Loucy (cell line): Measurements from ENCODE around the gene CENPB.

Experiments
- H2AFZ ChIP-seq: fragments of 200-600 bp; sonication (generic); 2 replicates; pipeline ENCODE4 v1.6.0; 2016; ENCODE audit warnings: antibody characterized with exemption, mild to moderate bottlenecking, low read length, moderate library complexity
- H3F3A ChIP-seq: fragments of 200-600 bp; 2 replicates; pipeline ENCODE4 v1.6.0; 2016; ENCODE audit warnings: antibody characterized with exemption, low read depth, mild to moderate bottlenecking
- H3K27me3 ChIP-seq: fragments of 200-600 bp; sonication (generic); 2 replicates; pipeline ENCODE4 v1.6.1; 2014; ENCODE audit warnings: low read length, mild to moderate bottlenecking; ENCODE audit not compliant: insufficient read depth, poor library complexity, severe bottlenecking
- H3K36me3 ChIP-seq: fragments of 200-600 bp; sonication (generic); 2 replicates; pipeline ENCODE4 v1.6.1; 2016; ENCODE audit warnings: low read length; ENCODE audit not compliant: insufficient read depth
- H3K4me1 ChIP-seq: fragments of 200-600 bp; sonication (generic); 2 replicates; pipeline ENCODE4 v1.5.1; 2014; ENCODE audit warnings: low read length, mild to moderate bottlenecking; ENCODE audit not compliant: insufficient read depth, poor library complexity, severe bottlenecking
- H3K4me2 ChIP-seq: fragments of 200-600 bp; sonication (generic); 2 replicates; pipeline ENCODE4 v1.6.0; 2014; ENCODE audit warnings: antibody characterized with exemption, low read length, low read depth, mild to moderate bottlenecking; ENCODE audit not compliant: poor library complexity, severe bottlenecking
- H3K4me3 ChIP-seq: fragments of 200-600 bp; sonication (generic); 2 replicates; pipeline ENCODE4 v1.5.1; 2014; ENCODE audit warnings: low read length, mild to moderate bottlenecking, mixed read lengths; ENCODE audit not compliant: poor library complexity, severe bottlenecking
- H3K79me2 ChIP-seq: fragments of 200-600 bp; sonication (generic); 2 replicates; pipeline ENCODE4 v1.6.1; 2014; ENCODE audit warnings: low read length; ENCODE audit not compliant: insufficient read depth
- H3K9ac ChIP-seq: fragments of 200-600 bp; sonication (generic); 2 replicates; pipeline ENCODE4 v1.6.0; 2014; ENCODE audit warnings: mild to moderate bottlenecking, low read depth, low read length, moderate library complexity; ENCODE audit not compliant: poor library complexity, severe bottlenecking
- H3K9me2 ChIP-seq: fragments of 200-600 bp; sonication (generic); replicated peaks from 2 replicates; pipeline ENCODE4 v1.6.1; 2016; ENCODE audit warnings: low read depth, low read length, mixed read lengths
- H3K9me3 ChIP-seq: fragments of 200-600 bp; sonication (generic); 2 replicates; pipeline ENCODE4 v1.6.1; 2014; ENCODE audit warnings: mild to moderate bottlenecking, antibody characterized with exemption, low read length, low read depth; ENCODE audit not compliant: insufficient read depth
- H4K20me1 ChIP-seq: fragments of 200-600 bp; sonication (generic); 2 replicates; pipeline ENCODE4 v1.6.0; 2014; ENCODE audit warnings: antibody characterized with exemption, low read length, mild to moderate bottlenecking; ENCODE audit not compliant: insufficient read depth, poor library complexity, severe bottlenecking
- CTCF ChIP-seq: fragments of 200-600 bp; sonication (generic); conservative IDR thresholded peaks from 2 replicates; pipeline ENCODE4 v1.5.1; 2014; ENCODE audit warnings: mild to moderate bottlenecking, antibody characterized with exemption, low read length
- EZH2phosphoT487 ChIP-seq: fragments of 200-600 bp; IDR thresholded peaks from 2 replicates; pipeline ENCODE4 v1.6.1; 2018; ENCODE audit warnings: antibody characterized with exemption, mild to moderate bottlenecking, moderate library complexity, borderline replicate concordance

The CENPB gene

GRCh38 chr20:3823881-3824280, 37.3 kb upstream of the CENPB start:
- H3K36me3 ChIP-seq: no peaks in the 10 kb centered on the region
- H3K4me3 ChIP-seq: no peak overlapping the region
- H3K9me2 ChIP-seq: no peaks in the 10 kb centered on the region
- peaks cover 23% of the 10 kb centered on the region for H3K4me1 ChIP-seq
- no peak overlapping the region for H2AFZ ChIP-seq
- peaks cover 15% of the 10 kb centered on the region for H3K79me2 ChIP-seq
- TF ChIP-seq CTCF (no peak), EZH2phosphoT487 (no peak)
- H3F3A ChIP-seq: no peaks in the 10 kb centered on the region
- no peak overlapping the region for H3K9ac ChIP-seq
- no peak overlapping the region for H3K4me2 ChIP-seq
- H3K27me3 ChIP-seq: no peaks in the 10 kb centered on the region
- H3K9me3 ChIP-seq: no peaks in the 10 kb centered on the region
- no peaks in the 10 kb centered on the region for H4K20me1 ChIP-seq

GRCh38 chr20:3821996-3822395, 35.5 kb upstream of the CENPB start:
- peaks cover 32% of the 10 kb centered on the region for H3K4me1 ChIP-seq
- no peaks in the 10 kb centered on the region for H3K9me2 ChIP-seq
- no peaks in the 10 kb centered on the region for H3K9me3 ChIP-seq
- peaks cover 15% of the 10 kb centered on the region for H3K79me2 ChIP-seq
- H3K4me3 ChIP-seq: peak overlapping the region; percentile 92
- no peaks in the 10 kb centered on the region for H3K27me3 ChIP-seq
- no peaks in the 10 kb centered on the region for H3F3A ChIP-seq
- H3K4me2 ChIP-seq: no peak overlapping the region
- TF ChIP-seq CTCF: no peak
- TF ChIP-seq EZH2phosphoT487: no peak
- no peaks in the 10 kb centered on the region for H4K20me1 ChIP-seq
- H3K9ac ChIP-seq: no peak overlapping the region
- H2AFZ ChIP-seq: no peak overlapping the region
- no peaks in the 10 kb centered on the region for H3K36me3 ChIP-seq

GRCh38 chr20:3820901-3821727, 34.6 kb upstream of the CENPB start:
- H3K36me3 ChIP-seq: no peaks in the 10 kb centered on the region
- no peaks in the 10 kb centered on the region for H3K9me2 ChIP-seq
- H3K4me2 ChIP-seq: peak overlapping the region; percentile 94
- H3K4me3 ChIP-seq: peak overlapping the region; percentile 92
- no peaks in the 10 kb centered on the region for H4K20me1 ChIP-seq
- peaks cover 38% of the 10 kb centered on the region for H3K4me1 ChIP-seq
- no peaks in the 10 kb centered on the region for H3F3A ChIP-seq
- H3K79me2 ChIP-seq: peaks cover 15% of the 10 kb centered on the region
- peak overlapping the region; percentile 93 for H2AFZ ChIP-seq
- H3K9me3 ChIP-seq: no peaks in the 10 kb centered on the region
- H3K9ac ChIP-seq: peak overlapping the region; percentile 95
- no peaks in the 10 kb centered on the region for H3K27me3 ChIP-seq
- TF ChIP-seq CTCF (no peak), EZH2phosphoT487 (no peak)
